Smooth muscle cell (in vitro differentiated cells): Measurements from ENCODE around the gene MAGOHB. TPM values are rescaled to one million over a fixed set of nuclear protein-coding genes. Genes with fewer than 3 reads are reported as not detected.
A peak's percentile ranks its signal among the peaks of the same experiment; 100 is the strongest.

Source experiments
- DNase-seq: peaks from one replicate; lab custom pipeline; 2025; ENCODE audit not compliant: unreplicated experiment; lab: John Stamatoyannopoulos, UW
- H2AFZ ChIP-seq: fragments of 200-600 bp; sonication (generic); 2 replicates; pipeline ENCODE4 v1.6.0; 2016; ENCODE audit warnings: antibody characterized with exemption, low read depth, mild to moderate bottlenecking
- H3F3A ChIP-seq: fragments of 200-600 bp; sonication (generic); 2 replicates; pipeline ENCODE4 v1.6.0; 2017; ENCODE audit warnings: antibody characterized with exemption, low read depth
- H3K27ac ChIP-seq: fragments of 200-600 bp; sonication (generic); 2 replicates; pipeline ENCODE4 v1.5.1; 2016; ENCODE audit warnings: low read depth, mild to moderate bottlenecking
- H3K27me3 ChIP-seq: fragments of 200-600 bp; sonication (generic); 2 replicates; pipeline ENCODE4 v1.6.1; 2016; ENCODE audit warnings: low read depth, mild to moderate bottlenecking
- H3K36me3 ChIP-seq: fragments of 200-600 bp; sonication (generic); 2 replicates; pipeline ENCODE4 v1.5.1; 2016; ENCODE audit warnings: low read depth
- H3K4me1 ChIP-seq: fragments of 200-600 bp; sonication (generic); 2 replicates; pipeline ENCODE4 v1.5.1; 2016; ENCODE audit warnings: low read depth
- H3K4me2 ChIP-seq: fragments of 200-600 bp; sonication (generic); 2 replicates; pipeline ENCODE4 v1.6.0; 2016; ENCODE audit warnings: mild to moderate bottlenecking
- H3K4me3 ChIP-seq: fragments of 200-600 bp; sonication (generic); 2 replicates; pipeline ENCODE4 v1.5.1; 2016; ENCODE audit warnings: mild to moderate bottlenecking
- H3K79me2 ChIP-seq: fragments of 200-600 bp; sonication (generic); 2 replicates; pipeline ENCODE4 v1.6.0; 2016; ENCODE audit warnings: low read depth, mild to moderate bottlenecking
- H3K9ac ChIP-seq: fragments of 200-600 bp; sonication (generic); 2 replicates; pipeline ENCODE4 v1.6.0; 2016; ENCODE audit warnings: low read depth
- H3K9me3 ChIP-seq: fragments of 200-600 bp; sonication (generic); replicated peaks from 2 replicates; pipeline ENCODE4 v1.5.1; 2016; ENCODE audit warnings: low read depth
- H4K20me1 ChIP-seq: fragments of 200-600 bp; sonication (generic); 2 replicates; pipeline ENCODE4 v1.6.0; 2016; ENCODE audit warnings: low read depth
- CTCF ChIP-seq: fragments of 200-600 bp; sonication (generic); IDR thresholded peaks from 2 replicates; pipeline ENCODE4 v1.5.1; 2017; ENCODE audit warnings: borderline replicate concordance, mild to moderate bottlenecking, antibody characterized with exemption; ENCODE audit not compliant: insufficient read depth, poor library complexity, severe bottlenecking
- WGBS: methylation state at CpG from one replicate; pipeline ENCODE4 v1.1.7; 2016; ENCODE audit warnings: low lambda C conversion rate; 5-methylcytosine and 5-hydroxymethylcytosine counted together
- polyA plus RNA-seq: library from polyadenylated mRNA; unstranded; fragments of >200 nt; fragmentation: Nextera tagmentation; extraction: Ambion mirVana; gene quantifications from 2 replicates; pipeline ENCODE4 v1.2.1, GENCODE V29; 2016
- total RNA-seq: library from RNA; depleted of rRNA; stranded (reverse); fragments of >200 nt; gene quantifications from 2 replicates; pipeline ENCODE4 v1.2.3, GENCODE V29; 2014

MAGOHB gene
- total and polyA plus RNA-seq, 2 experiments from 2014 or later = 24.0 to 62.2 TPM

GRCh38 chr12:10645910-10646309, 32.5 kb upstream of the MAGOHB start:
- 69% methylated on average over 4 of the region's 4 CpGs for WGBS
- no peaks in the 10 kb centered on the region for H3K79me2 ChIP-seq
- H3K27ac ChIP-seq = no peak overlapping the region
- no peaks in the 10 kb centered on the region for H3K9me3 ChIP-seq
- no peak overlapping the region for H3K4me2 ChIP-seq
- H2AFZ ChIP-seq = no peak overlapping the region
- H3K36me3 ChIP-seq = no peaks in the 10 kb centered on the region
- no peaks in the 10 kb centered on the region for H3K27me3 ChIP-seq
- H3K9ac ChIP-seq = no peak overlapping the region
- no peak overlapping the region for H3K4me3 ChIP-seq
- H4K20me1 ChIP-seq = no peaks in the 10 kb centered on the region
- no peak for TF ChIP-seq CTCF
- H3F3A ChIP-seq = no peaks in the 10 kb centered on the region
- no peak for DNase-seq
- no peaks in the 10 kb centered on the region for H3K4me1 ChIP-seq

- no peaks in the 10 kb centered on the region for H3F3A ChIP-seq
- no peak overlapping the region for H3K9ac ChIP-seq
- TF ChIP-seq CTCF = no peak
- H3K27me3 ChIP-seq = no peaks in the 10 kb centered on the region
- H3K4me2 ChIP-seq = no peak overlapping the region
- DNase-seq = no peak
- H3K27ac ChIP-seq = peak overlapping the region; percentile 30
- no peaks in the 10 kb centered on the region for H3K79me2 ChIP-seq
- no peak overlapping the region for H2AFZ ChIP-seq
- no peaks in the 10 kb centered on the region for H3K4me1 ChIP-seq
- H4K20me1 ChIP-seq = no peaks in the 10 kb centered on the region
- no peaks in the 10 kb centered on the region for H3K9me3 ChIP-seq
- no peak overlapping the region for H3K4me3 ChIP-seq
- H3K36me3 ChIP-seq = no peaks in the 10 kb centered on the region
- 76% methylated on average over 6 of the region's 6 CpGs for WGBS
Measured at GRCh38 chr12:10641735-10642500, 28.5 kb upstream of the MAGOHB start.

GRCh38 chr12:10638728-10639127, 25.3 kb upstream of the MAGOHB start:
- no peak overlapping the region for H3K4me2 ChIP-seq
- TF ChIP-seq CTCF = no peak
- WGBS = 96% methylated on average over 1 of the region's 1 CpG

GRCh38 chr12:10636611-10637010, 23.2 kb upstream of the MAGOHB start:
- Histone ChIP-seq H4K20me1 (no peaks in the 10 kb centered on the region), H3K36me3 (no peaks in the 10 kb centered on the region), H3K27me3 (no peaks in the 10 kb centered on the region), H3K4me3 (no peak overlapping the region), H3K79me2 (no peaks in the 10 kb centered on the region), H3K9ac (no peak overlapping the region), H2AFZ (no peak overlapping the region), H3K4me1 (no peaks in the 10 kb centered on the region), H3K9me3 (no peaks in the 10 kb centered on the region), H3K4me2 (no peak overlapping the region), H3F3A (no peaks in the 10 kb centered on the region), H3K27ac (peak overlapping the region; percentile 79)
- 73% methylated on average over 6 of the region's 6 CpGs for WGBS
- DNase-seq = no peak
- TF ChIP-seq CTCF = no peak

More at GRCh38 chr12:10638728-10639127, 25.3 kb upstream of the MAGOHB start:
- H2AFZ ChIP-seq = no peak overlapping the region
- no peak overlapping the region for H3K27ac ChIP-seq
- H3K9ac ChIP-seq = no peak overlapping the region
- H3K36me3 ChIP-seq = no peaks in the 10 kb centered on the region
- H3K4me3 ChIP-seq = no peak overlapping the region
- H3K9me3 ChIP-seq = no peaks in the 10 kb centered on the region
- no peaks in the 10 kb centered on the region for H3K27me3 ChIP-seq
- H3F3A ChIP-seq = no peaks in the 10 kb centered on the region
- no peak for DNase-seq
- H3K4me1 ChIP-seq = no peaks in the 10 kb centered on the region
- no peaks in the 10 kb centered on the region for H3K79me2 ChIP-seq
- no peaks in the 10 kb centered on the region for H4K20me1 ChIP-seq
